ENCODE measurements around the gene MYO1F. TPM values are rescaled to one million over a fixed set of nuclear protein-coding genes. Genes with fewer than 3 reads are reported as not detected.
A peak's percentile ranks its signal among the peaks of the same experiment; 100 is the strongest.

MYO1F gene
- total and polyA plus RNA-seq, 11 donors, result 1.8 to 56.6 (median 4.7) TPM

DNA sequence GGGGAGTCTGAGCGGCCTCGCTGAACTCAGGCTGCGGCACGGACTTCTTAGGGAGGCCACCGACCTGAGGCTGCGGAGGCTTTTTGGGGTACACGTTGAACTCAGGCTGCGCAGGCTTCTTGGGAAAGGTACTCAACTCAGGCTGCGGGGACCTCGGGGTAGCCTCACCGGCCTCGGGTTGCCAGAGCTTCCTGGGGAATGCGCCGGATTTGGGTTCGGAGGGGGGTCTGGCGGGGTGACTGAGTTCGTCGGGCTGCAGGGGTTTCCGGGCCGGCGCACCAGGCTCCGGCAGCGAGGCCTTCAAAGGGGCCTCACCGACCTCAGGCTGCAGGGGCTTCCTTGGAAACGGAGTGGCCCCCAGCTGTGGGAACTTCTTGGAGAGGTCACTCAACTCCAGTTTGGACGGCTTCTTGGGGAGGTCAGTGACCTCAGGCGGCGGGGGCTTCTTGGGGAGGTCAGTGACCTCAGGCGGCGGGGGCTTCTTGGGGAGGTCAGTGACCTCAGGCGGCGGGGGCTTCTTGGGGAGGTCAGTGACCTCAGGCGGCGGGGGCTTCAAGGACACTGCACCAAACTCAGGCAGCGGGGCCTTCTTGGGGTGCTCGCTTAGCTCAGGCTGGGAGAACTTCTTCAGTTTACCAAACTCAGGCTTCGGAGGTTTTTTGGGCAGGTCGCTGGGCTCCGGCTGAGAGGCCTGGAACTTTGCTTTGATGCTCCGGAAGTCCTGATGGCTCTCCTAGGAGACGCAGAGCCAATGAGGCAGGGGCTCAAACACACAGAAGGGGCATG, 78.0 kb downstream of the MYO1F start:
- H3K36me3 ChIP-seq, result no peaks in the 10 kb centered on the region
- no peak overlapping the region for H3K27ac ChIP-seq
- no peak for TF ChIP-seq POLR2A (IDR thresholded peaks at IDR 0.05)
- TF ChIP-seq, protein P1, sequence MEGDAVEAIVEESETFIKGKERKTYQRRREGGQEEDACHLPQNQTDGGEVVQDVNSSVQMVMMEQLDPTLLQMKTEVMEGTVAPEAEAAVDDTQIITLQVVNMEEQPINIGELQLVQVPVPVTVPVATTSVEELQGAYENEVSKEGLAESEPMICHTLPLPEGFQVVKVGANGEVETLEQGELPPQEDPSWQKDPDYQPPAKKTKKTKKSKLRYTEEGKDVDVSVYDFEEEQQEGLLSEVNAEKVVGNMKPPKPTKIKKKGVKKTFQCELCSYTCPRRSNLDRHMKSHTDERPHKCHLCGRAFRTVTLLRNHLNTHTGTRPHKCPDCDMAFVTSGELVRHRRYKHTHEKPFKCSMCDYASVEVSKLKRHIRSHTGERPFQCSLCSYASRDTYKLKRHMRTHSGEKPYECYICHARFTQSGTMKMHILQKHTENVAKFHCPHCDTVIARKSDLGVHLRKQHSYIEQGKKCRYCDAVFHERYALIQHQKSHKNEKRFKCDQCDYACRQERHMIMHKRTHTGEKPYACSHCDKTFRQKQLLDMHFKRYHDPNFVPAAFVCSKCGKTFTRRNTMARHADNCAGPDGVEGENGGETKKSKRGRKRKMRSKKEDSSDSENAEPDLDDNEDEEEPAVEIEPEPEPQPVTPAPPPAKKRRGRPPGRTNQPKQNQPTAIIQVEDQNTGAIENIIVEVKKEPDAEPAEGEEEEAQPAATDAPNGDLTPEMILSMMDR (IDR thresholded peaks at IDR 0.05), result no peak
- 89 to 91% (median 89%) methylated on average over 34 to 41 of the region's 41 CpGs for WGBS, 4 donors
- no peaks in the 10 kb centered on the region for H3K9me3 ChIP-seq
- DNase-seq (no peak), ATAC-seq (no peak)
- intact Hi-C loops (cut with DNase I), result no loop called here
- H3K27me3 ChIP-seq, result no peaks in the 10 kb centered on the region
- no peak overlapping the region for H3K4me3 ChIP-seq
- peaks cover 0 to 40% (median 0%) of the 10 kb centered on the region in 12 donors for H3K4me1 ChIP-seq

DNA sequence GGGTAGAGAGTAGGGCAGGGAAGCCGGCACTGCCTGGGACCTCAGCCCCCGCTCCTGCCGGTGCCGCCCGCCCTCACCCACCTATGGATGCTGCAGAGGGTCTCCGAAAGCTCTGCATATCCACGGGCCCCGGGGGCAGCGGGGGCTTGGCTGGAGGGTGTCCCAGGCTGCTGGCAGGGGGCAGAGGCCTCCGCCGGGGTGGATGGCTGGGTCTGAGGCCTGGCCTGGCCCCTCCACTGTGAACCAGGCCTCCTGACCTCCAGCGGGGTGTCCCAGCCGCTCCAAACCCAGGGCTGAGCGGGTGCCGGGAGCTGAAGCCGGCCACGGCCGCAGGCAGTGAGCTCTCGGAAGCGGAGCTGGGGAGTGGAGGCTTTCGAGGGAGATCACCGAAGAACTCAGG, 78.9 kb downstream of the MYO1F start:
- Histone ChIP-seq H3K36me3 (no peaks in the 10 kb centered on the region), H3K27ac (no peak overlapping the region), H3K9me3 (no peaks in the 10 kb centered on the region), H3K4me1 (peaks cover 0 to 35% (median 0%) of the 10 kb centered on the region in 12 donors), H3K27me3 (no peaks in the 10 kb centered on the region), H3K4me3 (no peak overlapping the region)
- TF ChIP-seq, protein P1 (IDR thresholded peaks at IDR 0.05), result no peak
- intact Hi-C loops (cut with DNase I), result no loop called here
- ATAC-seq (peak in 1 of 4 donors; percentile 8), DNase-seq (no peak)
- 85 to 93% (median 88%) methylated on average over 14 to 22 of the region's 22 CpGs for WGBS, 4 donors

GRCh38 chr19:8494158-8494557, 83.1 kb downstream of the MYO1F start:
- DNase-seq (peak in 1 of 5 donors; percentile 70), ATAC-seq (no peak)
- H3K27ac ChIP-seq, result peak overlapping the region in 1 of 12 donors; percentile 42
- no peaks in the 10 kb centered on the region for H3K27me3 ChIP-seq
- H3K4me1 ChIP-seq, result peaks cover 0 to 14% (median 0%) of the 10 kb centered on the region in 12 donors
- peak overlapping the region in 1 of 12 donors; percentile 12 for H3K4me3 ChIP-seq
- intact Hi-C loops (cut with DNase I), result no loop called here
- peaks cover 0 to 11% (median 8%) of the 10 kb centered on the region in 9 donors for H3K36me3 ChIP-seq
- TF ChIP-seq, protein P1 (IDR thresholded peaks at IDR 0.05), result no peak
- TF ChIP-seq POLR2A (IDR thresholded peaks at IDR 0.05), result no peak
- H3K9me3 ChIP-seq, result no peaks in the 10 kb centered on the region
- WGBS, 4 donors, result 58 to 88% (median 71%) methylated on average over 3 to 7 of the region's 7 CpGs

DNA sequence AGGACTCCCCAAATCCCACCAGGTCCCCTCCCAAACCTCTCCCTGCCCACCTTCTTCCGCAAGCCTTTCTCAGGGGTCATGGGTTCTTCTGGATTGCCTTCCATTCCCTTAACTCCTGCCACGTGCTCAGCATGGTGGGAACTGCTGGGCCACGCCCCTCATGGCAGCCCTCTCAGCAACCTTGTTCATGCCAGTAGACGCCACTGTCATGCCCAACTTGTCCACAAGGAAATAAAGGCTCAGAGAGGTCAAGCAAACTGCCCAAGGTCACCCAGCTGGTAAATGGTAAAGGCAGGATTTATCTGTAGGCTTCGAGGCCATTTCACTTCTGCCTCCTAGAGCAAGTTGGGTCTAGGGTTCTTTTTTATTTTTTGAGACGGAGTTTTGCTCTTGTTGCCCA, 85.7 kb downstream of the MYO1F start:
- H3K27me3 ChIP-seq, result no peaks in the 10 kb centered on the region
- H3K9me3 ChIP-seq, result no peaks in the 10 kb centered on the region
- DNase-seq (no peak), ATAC-seq (no peak)
- peaks cover 0 to 37% (median 34%) of the 10 kb centered on the region in 9 donors for H3K36me3 ChIP-seq
- intact Hi-C loops (cut with DNase I), result no loop called here
- TF ChIP-seq, protein P1 (IDR thresholded peaks at IDR 0.05), result peak in 1 of 12 donors; percentile 6
- TF ChIP-seq POLR2A (IDR thresholded peaks at IDR 0.05), result no peak
- peaks cover 0 to 35% (median 0%) of the 10 kb centered on the region in 12 donors for H3K4me1 ChIP-seq
- H3K4me3 ChIP-seq, result no peak overlapping the region
- WGBS, 4 donors, result 85 to 92% (median 91%) methylated on average over 6 of the region's 6 CpGs
- no peak overlapping the region for H3K27ac ChIP-seq
